ENCODE results near the gene MRGPRX1.
"Not testable (repeated sequence)": the region's sequence is repeated elsewhere in the genome, so short reads cannot be mapped to it uniquely, and the experiment has no call there.

Gene MRGPRX1

DNA sequence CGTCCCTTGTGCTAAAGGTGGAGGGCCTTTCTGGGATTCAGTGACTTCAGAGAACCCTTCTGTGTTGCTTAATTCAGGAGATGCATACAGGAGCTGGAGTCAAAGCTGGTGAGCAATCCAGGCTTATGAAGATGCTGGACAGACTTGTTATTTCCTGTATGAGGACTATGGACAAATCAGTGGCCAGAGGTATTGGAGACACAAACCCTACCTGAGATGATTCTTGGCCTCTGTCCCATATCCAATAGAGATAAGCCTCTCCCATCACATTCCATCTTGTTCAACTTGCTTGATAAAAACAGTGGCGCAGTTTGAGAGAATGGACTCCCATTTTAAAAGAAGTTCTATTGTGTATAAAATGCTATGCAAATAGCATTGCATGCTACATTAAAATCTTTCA is at the start of gene MRGPRX1:
Gene MRGPRX1 (minus strand): TSS at position 101 of the 400 bp plus-strand sequence. CDS start 4,630 bp downstream, outside the sequence.
- no peak for DNase-seq

DNA sequence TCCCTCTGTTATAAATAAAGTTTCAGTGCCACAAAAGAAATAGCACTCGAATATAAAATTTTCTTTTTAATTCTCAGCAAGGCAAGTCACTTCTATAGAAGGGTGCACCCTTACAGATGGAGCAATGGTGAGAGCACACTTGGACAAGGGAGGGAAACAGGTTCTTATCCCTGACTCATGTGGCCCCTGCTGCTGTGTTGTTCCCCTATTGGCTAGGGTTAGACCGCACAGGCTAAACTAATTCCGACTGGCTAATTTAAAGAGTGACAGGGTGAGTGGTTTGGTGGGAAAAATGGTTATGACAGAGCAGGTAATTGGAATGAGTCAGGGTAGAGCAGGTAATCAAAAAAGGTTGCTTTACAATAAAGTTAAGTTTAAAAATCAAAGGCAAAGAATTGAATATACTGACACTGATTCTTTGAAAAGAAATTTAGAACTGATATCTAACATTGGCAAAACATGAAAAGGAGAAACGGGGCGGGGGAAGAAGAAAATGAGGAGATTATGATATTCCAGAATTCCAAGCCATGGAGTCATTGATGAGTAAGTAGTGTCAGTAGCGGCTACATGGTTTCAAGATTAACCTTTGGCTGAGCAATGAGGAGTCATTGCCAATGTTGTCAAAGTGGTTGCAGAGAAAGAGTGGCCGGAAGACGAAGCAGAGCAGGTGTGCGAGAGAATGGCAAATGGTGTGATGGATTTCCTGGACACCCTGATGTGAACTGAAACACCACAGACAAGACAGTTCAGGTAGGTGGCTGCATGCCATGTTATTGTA is 48.4 kb upstream of the MRGPRX1 start:
- DNase-seq, result no peak

DNA sequence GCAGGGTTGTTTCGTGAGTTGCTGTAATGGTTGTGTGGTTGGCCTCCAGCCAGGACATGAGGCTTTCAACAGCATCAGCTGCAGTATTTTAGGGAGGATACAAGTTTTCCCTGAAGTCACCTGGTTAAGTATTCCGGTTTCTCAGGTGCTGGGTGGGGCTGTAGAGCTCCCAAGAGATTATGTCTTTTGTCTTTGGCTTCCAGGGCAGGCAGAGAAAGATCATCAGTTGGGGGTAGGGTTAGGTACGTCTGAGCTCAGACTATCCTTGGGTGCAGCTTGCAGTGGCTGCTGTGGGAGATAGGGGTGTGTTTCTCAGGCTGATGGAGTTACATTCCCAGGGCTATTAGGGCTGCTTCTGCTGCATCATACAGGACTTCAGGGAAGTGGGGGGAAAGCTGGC is 47.5 kb upstream of the MRGPRX1 start:
- DNase-seq, result no peak

DNA sequence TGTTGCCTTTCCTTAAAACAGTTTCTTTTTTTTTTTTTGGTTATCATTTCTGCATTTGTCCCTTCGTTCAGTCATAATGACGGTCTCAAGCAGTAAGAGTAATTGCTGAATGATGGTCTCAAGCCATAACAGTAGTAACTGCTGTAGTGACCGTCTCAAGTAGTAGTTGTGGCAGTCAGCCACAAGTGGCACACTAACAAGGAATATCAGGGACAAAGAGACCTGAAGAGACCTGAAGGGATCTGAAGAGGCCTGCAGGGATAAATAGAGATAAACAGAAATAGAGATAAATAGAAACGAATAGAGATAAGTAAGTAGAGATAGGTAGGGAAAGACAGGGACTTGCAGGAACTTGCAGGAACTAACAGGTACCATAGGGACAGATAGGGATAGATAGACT is 42.7 kb upstream of the MRGPRX1 start:
- no peak for DNase-seq

DNA sequence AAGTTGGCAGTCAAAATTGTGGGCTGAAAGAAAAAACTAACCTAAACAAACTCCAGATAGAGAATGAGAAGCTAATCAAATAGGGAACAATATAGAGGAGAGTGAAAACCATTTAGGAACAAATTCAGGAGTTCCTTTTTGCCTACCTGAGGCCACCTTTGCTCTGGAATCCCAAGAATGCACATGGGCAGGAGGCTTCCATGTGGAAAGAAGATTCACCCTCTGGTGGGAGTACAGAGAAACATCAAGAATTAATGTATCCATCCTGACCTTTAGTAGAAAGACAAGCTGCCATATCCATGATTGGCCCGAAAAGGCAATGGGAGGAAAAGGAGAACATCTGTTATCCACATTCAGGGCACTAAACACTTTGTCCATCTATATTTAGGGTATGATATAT is 35.0 kb upstream of the MRGPRX1 start:
- no peak for DNase-seq

DNA sequence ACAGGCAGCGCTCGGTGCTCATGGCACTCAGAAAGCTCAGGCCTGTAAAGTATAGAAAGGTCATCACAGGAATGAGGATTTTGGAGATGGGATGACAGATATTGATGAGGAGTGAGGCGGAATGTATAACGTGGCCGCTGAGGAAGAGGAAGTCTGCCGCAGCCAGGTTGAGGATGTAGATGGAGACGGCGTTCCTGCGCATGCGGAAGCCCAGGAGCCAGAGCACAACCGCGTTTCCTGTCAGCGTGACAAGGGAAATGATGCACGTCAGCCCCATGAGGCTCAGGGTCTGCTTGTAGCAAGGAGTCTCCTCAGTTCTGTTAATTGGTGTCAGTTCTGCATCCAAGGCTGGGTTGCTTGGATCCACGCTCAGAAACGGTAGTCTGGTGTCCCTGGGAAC is 33.1 kb upstream of the MRGPRX1 start:
- no peak for DNase-seq

DNA sequence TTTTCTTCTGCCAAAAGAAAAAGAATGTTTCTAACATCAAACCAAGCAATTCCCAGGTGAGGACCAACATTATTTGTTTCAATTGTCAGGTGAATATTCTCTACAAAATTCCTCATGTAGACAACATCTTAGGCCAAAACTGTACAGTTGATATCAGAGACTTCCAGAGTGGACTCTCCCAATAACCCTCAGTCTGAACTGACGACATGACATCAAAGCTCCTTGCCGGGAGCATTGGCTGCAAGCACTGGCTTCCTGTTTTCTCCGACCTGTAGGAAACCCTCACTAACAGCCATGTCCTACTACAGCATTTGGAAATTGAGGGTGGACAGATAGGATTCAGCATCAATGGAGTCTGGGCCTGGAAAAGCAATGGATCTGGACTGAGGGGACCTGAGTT is 30.5 kb upstream of the MRGPRX1 start:
- no peak for DNase-seq

DNA sequence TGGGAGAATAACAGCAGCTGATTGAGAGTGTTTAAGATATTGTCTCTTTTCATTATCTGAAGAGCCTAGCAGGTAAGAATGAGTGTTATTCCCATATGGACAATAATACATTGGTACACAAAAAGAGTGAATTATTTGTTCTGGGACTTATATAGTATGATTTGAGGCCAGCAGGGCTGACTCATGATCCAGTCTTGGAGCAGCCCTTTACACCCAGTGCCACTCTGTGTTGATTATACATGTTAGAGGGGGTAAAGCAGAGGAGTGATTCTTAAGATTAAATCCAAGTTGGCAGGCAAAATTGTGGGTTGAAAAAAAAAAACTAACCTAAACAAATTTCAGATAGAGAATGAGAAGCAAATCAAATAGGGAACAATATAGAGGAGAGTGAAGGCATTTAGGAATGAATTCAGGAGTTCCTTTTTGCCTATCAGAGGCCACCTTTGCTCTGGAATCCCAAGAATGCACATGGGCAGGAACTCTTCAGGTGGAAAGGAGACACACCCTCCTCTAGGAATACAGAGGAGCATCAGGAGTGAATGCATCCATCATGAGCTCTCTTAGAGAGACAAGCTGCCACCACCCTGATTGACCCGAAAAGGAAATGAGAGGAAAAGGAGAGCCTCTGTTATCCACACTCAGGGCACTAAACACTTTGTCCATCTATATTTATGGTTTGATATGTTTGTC is 19.2 kb upstream of the MRGPRX1 start:
- no peak for DNase-seq

DNA sequence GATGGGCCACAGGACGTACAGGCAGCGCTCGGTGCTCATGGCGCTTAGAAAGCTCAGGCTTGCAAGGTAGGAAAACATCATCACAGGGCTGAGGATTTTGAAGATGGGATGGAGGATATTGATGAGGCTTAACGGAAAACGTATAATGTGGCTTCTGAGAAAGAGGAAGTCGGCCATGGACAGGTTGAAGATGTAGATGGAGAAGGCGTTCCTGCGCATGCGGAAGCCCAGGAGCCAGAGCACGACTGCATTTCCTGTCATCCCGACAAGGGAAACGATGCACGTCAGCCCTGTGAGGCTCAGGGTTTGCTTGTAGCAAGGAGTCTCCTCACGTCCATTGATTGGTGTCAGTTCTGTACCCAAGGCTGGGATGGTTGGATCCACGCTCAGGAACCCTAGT is 17.4 kb upstream of the MRGPRX1 start:
- no peak for DNase-seq

DNA sequence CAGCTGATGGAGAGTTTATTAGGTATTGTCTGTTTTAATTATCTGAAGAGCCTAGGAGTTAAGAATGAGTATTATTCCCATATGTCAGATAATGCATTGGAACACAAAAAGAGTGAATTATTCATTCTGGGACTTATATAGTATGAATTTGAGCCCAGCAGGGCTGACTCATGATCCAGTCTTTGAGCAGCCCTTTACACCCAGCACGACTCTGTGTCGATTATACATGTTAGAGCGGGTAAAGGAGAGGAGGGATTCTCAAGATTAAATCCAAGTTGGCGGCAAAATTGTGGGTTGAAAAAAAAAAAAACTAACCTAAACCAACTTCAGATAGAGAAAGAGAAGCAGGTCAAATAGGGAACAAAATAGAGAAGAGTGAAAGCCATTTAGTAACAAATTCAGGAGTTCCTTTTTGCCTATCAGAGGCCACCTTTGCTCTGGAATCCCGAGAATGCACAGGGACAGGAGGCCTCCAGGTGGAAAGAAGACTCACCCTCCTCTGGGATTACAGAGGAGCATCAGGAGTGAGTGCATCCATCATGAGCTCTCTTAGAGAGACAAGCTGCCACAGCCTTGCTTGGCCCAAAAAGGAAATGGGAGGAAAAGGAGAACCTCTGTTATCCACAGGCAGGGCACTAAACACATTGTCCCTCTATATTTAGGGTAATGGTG is 3.1 kb downstream of the MRGPRX1 start:
- no peak for DNase-seq

DNA sequence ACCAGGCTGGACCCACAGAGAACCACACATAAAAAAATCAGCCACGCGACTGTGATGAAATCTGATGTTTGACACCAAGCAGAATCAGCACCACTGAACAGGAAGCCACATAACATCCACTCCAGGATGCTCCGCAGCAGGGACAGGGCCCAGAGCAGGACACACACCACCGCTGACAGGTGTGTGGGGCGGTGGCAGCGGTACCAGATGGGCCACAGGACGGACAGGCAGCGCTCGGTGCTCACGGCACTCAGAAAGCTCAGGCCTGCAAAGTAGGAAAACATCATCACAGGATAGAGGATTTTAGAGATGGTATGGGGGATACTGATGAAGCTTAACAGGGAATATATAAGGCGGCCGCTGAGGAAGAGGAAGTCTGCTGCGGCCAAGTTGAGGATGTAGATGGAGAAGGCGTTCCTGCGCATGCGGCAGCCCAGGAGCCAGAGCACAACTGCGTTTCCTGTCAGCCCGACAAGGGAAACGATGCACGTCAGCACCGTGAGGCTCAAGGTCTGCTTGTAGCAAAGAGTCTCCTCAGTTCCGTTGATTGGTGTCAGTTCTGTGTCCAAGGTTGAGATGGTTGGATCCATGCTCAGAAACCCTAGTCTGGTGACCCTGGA is 4.9 kb downstream of the MRGPRX1 start:
- peak; percentile 22 for DNase-seq

DNA sequence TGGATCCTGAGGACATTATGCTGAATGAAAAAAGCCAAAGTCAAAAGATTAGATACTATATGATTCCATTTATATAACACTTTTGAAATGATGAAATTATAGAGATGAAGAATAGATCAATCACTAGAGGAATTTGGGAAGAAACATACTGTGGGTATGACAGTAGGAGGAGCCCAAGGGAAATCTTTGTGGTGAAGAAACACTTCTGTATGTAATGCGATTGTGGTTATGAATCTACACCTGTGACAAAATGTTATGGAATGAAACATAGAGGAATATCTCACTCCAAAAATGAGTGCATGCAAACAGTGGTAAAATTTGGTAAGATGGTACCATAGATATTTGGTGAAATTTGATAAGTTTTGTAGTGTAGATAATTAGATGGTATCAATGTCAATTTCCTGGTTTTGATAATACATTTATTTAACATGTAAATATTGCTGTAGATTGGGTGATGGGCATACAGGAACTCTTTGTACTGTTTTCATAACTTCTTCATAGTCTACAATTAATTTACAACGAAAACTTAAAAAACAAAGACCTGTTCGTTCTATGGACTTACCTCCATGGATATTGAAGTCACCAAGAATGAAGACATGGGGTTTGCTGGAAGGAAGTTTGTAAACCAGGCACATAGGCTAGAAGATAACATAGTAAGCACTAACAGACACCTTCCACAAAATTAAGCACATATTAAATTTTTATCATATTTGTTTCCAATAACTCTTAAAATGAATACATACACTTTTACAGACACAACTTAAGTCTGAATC is 11.5 kb downstream of the MRGPRX1 start:
- DNase-seq, result no peak

DNA sequence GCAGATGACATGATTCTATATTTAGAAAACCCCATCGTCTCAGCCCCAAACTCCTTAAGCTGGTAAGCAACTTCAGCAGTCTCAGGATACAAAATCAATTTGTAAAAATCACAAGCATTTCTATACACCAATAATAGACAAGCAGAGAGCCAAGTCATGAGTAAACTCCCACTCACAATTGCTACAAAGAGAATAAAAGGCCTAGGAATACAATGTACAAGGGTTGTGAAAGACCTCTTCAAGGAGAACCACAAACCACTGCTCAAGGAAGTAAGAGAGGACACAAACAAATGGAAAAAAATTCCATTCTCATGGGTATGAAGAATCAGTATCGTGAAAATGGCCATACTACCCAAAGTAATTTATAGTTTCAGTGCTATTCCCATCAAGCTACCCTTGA is 13.8 kb downstream of the MRGPRX1 start:
- not testable (repeated sequence) for DNase-seq

DNA sequence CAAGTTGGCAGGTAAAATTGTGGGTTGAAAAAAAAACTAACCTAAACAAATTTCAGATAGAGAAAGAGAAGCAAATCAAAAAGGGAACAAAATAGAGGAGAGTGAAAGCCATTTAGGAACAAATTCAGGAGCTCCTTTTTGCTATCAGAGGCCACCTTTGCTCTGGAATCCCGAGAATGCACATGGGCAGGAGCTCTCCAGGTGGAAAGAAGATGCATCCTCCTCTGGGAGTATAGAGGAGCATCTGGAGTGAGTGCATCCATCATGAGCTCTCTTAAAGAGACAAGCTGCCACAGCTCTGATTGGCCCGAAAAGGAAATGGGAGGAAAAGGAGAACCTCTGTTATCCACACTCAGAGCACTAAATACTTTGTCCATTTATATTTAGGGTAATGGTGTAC is 26.3 kb downstream of the MRGPRX1 start:
- no peak for DNase-seq

DNA sequence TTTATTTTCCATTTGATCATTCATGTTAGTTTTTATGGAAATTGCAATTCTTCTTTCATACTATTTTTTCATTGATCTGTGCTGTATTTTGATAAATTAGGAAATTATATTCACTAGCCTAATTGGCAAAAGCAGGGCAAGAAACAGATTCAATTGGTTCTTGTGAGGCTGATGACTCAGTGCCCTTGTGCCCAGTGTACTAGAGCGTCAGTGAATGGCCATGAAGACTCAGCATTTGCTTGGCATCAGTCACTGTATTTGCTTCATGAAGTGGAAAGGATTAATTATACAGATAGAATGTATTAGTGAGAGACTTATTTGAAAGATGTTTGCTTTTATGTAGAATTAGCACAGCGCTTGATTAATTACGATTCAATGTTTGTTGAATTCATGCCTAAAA is 31.8 kb downstream of the MRGPRX1 start:
- no peak for DNase-seq

DNA sequence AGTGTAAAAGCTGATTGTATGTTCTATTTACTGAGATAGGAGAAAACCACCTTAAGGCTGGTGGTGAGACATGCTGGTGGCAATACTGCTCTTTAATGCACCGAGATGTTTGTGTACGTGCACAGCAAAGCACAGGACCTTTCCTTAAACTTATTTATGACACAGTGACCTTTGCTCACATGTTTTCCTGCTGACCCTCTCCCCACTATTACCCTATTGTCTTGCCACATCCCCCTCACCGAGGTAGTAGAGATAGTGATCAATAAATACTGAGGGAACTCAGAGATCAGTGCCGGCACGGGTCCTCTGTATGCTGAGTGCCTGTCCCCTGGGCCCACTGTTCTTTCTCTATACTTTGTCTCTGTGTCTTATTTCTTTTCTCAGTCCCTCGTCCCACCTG is 38.6 kb downstream of the MRGPRX1 start:
- DNase-seq, result not testable (repeated sequence)

DNA sequence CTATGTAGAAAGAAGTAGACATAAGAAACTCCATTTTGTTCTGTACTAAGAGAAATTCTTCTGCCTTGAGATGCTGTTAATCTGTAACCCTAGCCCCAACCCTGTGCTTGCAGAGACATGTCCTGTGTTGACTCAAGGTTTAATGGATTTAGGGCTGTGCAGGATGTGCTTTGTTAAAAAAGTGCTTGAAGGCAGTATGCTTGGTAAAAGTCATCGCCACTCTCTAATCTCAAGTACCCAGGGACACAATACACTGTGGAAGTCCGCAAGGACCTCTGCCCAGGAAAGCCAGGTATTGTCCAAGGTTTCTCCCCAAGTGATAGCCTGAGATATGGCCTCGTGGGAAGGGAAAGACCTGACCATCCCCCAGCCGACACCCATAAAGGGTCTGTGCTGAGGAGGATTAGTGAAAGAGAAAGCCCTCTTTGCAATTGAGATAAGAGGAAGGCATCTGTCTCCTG is 39.0 kb downstream of the MRGPRX1 start:
- not testable (repeated sequence) for DNase-seq

DNA sequence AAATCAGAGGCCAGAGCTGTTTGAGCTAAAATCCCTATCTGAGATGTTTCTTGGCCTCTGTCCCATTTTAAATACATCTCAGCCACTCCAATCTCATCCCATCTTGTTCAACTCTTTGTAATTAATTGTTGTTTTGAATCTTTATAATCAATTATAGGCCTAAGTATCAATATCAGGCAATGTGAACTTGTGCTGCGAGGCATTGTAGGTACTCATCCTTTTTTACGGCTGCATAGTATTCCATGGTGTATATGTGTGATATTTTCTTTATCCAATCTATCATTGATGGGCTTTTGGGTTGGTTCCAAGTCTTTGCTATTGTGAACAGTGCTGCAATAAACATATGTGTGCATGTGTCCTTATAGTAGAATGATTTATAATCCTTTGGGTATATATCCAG is 47.5 kb downstream of the MRGPRX1 start:
- not testable (repeated sequence) for DNase-seq

DNA sequence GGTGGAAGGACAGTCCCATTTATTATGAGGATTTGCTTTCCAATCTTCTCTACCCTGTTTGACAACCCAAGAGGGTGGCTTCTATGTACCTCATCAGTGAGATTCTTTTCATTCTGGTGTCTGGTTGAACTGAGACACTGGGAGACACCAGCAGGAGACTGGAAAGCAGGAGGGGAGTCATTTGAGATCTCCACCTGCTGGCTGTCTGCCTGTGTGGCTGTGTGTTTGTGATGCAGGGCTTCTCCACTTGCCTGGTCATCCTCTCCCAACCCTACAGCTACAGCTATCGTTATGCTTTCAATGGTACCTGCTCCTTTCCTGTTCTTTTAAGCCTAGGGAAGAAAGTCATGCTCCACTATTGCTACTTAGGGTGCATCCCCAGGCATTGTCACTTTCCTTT is 48.6 kb downstream of the MRGPRX1 start:
- no peak for DNase-seq
